TTC549 (cell line): ENCODE results near the gene CACNA2D3.

Experiments
- FAIRE-seq: peaks from 2 replicates; lab custom pipeline; 2012; peaks lifted over from hg19 to GRCh38; lab: Jason Lieb, UNC

CACNA2D3 gene

DNA sequence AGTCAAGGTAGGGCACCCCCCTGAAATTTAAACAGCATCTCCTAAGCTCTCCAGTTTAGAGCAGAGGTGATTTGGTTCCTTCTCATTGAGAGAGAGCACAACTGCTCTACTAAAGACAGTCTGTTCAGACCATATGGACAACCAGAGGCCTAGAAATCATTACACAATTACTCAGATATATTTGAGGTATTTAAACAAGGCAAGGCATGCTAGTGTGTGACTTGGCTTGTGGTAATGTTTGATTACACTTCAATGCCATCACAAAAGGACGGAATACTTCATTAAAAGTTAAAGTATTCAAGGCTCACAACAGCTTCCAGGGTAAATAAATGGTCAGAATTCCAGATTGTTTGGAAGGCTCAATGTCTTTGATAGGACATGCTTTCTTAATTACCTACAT lies 695.3 kb downstream of the CACNA2D3 start:
- no peak for FAIRE-seq

DNA sequence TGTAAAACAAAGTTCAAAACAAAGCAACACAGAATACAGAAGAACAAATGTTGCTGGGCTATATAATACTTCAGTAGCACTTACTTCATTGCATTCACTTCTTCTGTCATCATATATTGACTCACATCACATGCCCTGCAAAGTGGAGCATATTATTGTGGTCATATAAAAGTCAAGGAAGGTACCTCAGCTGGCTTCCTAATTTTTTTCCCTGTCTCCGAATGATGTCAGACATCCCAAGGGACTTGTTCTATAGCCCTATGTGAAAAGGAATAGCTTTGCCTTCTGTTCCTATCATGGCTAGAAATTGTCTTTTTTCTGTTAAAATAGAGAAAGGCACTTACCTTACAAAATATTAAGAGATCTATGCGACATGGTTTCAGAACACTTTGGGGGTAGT lies 696.1 kb downstream of the CACNA2D3 start:
- no peak for FAIRE-seq

DNA sequence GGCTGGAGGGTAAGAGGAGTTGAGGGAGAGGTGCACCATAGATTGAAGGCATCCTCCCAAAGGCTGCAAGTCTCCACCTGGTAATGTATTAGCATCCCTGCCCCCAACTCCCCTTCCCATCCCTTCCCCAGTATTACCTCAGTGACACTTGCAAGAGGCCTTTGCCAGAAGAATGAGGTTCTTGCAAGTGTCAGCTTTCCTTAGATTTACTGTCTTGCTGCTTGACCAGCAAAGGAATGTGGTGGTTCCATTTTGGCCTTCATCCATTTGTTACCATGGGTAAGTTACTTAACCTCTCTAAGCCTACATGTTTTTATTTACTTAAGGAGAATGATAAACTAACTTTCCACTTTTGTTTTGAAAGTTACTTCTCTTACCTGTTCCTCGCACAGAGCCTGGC lies 696.6 kb downstream of the CACNA2D3 start:
- FAIRE-seq = no peak

DNA sequence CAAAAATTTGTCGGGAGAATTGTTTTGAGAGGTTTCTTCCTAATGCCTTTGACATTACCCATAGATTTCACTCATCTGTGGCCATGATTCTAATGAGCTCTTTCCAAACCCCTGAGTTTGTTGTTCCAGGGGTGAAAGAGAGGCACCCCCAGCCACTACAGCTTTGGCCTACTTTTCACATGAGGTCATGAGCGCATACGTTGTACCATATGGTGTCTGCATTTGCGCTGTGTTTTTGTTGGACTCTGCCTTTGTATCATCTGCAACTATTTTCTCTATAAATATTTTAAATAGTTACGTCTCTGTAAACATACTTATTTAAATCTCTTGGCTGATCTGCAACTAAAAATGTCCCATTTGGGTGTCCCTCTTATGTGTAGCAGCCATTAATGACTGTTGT lies 697.6 kb downstream of the CACNA2D3 start:
- no peak for FAIRE-seq

DNA sequence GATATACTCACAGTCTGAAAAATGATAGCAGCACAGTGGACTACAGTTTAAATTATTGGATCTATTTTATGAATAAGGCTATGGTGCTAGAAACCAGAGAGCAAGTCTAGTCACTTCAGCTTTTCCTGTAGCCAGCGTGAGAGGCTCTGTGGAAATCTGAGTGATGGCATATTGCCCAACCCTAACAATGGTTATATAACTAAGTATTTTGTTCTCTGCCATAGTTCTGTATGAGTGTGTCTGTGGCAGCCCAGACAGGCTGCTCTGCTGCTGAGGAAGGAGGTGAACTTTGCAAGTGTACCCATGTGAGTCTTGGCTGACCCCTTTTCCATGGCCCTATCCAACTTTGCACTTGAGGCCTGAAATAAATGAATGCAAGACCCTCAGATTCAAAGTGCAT lies 699.9 kb downstream of the CACNA2D3 start:
- FAIRE-seq = no peak

DNA sequence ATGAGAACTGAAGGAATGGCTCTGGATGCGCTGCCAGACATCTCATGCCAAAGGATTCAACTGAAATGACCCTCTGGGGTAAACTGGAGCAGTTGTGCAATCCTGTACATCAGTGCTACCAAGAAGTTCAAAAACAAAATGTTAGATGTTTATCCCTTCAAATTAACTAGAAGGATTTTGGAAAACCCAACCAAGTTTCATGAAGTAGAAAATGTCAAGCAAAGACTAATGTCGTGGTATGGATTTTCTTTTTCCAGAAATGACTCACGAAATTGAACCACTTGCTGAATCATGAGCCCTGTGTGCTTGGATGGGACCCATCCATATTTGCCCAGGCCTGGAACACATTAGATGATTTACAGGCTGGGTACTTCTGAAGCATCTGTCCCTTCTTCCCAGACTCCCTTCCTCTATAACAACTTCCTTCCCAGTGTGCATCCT lies 703.9 kb downstream of the CACNA2D3 start:
- FAIRE-seq = no peak

DNA sequence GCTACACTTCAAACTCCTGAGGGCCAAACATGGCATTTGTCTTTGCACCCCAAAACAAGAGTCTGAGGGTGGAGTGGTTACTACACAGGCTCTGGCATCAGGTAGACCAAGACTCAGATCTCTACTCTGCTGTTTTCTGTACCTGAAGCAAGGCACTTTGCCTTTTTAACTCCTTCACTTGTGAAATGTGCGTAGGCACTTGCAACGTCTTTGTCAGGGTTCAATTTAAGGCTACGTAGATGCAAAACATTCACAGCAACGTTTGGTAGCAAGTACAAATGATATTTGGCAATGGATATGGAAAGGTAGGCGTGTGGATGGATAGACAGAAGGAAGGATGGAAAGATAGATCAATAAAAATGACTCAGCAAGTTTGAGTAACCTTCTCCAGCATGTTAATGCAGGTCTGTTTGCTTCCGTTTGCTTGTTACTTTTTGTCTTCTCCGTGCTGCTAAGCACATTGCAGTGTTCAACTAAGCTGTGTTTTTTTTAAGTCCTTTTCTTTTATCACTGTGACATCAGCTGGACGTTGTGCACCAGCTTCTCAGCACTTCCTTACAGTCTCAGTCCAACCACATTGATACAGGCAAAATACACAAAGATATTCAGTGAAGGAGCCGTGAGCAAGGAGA lies 704.8 kb downstream of the CACNA2D3 start:
- FAIRE-seq = no peak

DNA sequence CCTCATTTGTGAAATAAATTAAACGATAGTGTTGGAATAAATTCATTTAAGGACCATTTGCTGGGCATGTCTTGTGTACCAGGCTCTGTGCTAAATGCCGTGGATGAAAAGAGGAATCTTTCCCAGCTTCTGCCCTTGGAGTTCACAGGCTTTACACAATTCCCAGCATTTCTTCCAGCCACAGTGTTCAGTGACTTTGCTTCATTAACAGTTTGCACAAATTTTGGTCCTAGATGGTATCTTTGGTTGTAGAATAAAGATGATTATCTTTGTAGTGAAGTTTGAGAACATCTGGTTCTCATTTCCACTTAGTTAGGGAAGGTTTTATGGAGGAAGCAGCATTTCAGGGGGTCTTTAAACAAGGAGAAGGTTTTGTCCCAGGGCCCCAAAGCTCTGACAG lies 705.4 kb downstream of the CACNA2D3 start:
- FAIRE-seq = no peak

DNA sequence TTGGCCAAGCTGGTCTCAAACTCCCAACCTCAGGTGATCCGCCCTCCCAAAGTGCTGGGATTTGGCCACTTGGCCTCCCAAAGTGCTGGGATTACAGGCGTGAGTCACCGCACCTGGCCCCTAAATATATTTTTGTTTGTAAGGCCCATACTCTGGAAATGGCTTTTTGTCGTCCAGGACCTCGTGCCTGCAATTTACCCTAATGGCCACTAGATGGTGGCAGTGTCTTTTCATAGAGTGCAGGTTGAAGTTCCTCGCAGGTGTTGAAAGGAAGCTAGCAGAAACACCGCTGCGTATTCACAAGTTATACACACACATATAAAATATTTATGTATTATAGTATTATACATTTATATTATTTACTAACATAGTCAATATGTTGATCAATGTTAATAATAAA lies 708.3 kb downstream of the CACNA2D3 start:
- no peak for FAIRE-seq

DNA sequence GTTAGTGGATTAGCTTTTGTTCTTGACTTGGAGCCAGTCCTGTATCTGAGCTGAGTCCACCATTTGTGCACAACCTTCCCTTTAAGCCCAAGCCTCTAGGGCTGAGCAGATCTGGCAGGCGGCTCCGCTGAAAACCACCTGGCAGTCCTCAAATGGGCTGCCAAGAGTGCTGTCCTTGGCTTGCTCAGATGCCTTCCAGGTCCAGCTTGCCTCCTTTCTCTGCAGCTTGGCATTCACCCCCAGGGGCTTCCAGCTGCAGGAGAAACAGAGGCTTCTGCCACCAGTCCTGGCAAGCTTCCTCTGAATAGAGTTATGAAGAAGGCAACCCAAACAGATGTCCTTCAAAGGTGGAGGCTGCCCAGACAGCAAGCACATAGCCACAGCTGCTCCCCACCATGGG lies 708.8 kb downstream of the CACNA2D3 start:
- FAIRE-seq = no peak

DNA sequence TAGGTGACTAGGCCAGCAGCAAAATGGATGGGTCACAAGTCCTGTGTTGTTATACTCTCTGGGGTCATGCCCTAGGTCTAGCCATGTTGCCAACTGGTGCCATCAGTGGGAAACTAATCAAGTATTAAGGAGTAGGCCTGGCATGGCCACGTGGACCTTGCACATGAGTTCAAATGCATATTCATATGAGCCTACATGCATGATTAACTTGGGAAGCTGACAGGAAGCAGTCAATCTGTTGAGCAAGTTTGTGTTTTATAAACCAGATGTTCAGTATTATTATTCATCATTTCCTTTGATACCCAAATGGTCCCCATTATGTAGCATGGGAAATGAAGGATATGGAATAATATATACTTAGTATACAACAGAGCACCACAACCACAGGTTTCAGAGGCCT lies 710.5 kb downstream of the CACNA2D3 start:
- no peak for FAIRE-seq

DNA sequence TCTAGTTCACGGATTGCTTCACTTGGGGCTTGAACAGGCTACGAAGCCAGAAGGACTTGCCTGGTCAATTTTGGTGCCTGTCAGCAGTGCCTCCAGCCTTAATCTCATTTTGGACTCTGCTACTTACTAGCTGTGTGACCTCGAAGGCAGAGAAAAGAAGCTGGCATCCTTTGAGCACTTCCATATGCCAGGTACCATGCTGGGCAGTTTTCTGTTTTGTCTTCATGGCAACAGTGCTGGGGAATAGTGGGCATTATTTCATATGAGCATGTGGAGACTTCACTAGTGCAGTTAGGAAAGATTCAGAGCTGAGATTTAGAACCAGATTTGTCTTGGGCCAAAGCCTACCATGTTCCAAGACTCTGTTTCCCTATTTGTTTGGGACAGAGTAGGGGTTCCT lies 713.3 kb downstream of the CACNA2D3 start:
- no peak for FAIRE-seq

DNA sequence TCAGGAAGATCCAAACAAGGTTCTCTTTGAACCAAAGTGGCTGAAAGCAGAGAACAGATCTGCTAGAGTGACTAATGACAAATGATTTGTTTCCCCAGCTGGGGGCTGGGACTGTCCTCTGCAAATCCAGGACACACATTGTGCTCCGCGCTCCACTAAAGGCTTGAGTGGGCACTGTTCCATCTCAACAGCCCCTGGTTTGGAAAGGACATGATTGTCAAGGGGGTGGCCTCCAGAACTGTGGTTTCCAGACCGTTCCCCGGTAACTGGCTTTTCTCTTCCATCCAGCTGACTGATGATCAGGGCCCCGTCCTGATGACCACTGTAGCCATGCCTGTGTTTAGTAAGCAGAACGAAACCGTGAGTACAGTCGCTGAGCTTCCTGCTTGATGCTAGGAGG lies 714.5 kb downstream of the CACNA2D3 start:
- no peak for FAIRE-seq

DNA sequence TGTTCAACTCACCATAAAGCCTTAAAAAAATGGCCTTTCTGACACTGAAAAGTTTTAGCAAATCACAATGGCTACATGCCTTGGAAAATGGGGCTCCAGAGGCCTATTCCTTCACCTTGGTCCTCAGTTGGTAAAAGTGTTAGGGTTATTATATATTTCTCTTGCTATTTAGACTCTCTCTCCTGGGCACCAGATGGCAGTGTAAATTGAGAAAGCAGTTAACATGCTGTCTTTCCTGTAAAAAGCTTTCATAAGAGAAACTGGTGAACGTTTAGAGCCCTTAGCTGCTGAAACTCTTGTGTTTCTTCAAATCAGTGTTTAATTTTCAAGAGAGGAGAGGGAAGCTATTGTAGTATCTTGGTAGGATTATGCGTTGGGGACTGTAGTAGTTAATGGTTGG lies 715.6 kb downstream of the CACNA2D3 start:
- no peak for FAIRE-seq

DNA sequence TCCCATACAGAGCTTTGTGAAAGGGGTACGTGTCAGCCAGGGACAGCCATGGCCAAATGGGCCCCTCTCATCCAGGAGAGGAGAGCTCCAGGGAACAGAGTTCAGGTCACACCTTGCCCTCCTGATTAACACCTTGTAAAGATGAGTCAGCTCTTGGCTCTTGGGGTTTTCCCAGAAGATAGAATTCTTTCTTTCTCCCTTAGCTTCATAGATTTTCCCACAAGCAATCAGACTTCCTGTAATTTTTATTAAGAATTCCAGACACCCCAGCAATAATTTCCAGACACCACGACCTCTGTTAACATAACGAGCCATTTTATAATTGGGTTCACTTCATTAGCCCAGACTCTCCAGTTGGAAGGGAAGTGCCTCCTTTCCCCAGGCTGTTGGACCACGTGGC lies 719.1 kb downstream of the CACNA2D3 start:
- no peak for FAIRE-seq

DNA sequence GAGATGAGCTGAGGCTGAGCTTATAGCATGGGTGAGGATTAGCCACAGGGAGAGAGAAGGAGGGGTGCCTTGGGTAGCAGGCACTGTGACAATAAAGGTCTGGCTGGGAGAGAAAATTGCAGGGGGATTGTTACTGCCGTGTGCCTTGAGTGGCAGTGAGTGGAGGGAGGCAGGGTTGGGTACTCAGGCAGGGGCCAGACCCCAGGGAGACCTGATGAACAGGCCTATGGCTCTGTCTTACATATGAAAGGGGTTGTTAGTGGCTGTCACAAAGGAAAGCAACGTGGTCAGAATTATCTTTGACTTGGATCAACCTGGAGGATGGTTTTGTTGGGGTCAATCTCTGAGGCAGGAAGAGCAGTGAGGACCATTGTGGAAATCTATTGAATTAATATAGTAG lies 721.0 kb downstream of the CACNA2D3 start:
- no peak for FAIRE-seq

DNA sequence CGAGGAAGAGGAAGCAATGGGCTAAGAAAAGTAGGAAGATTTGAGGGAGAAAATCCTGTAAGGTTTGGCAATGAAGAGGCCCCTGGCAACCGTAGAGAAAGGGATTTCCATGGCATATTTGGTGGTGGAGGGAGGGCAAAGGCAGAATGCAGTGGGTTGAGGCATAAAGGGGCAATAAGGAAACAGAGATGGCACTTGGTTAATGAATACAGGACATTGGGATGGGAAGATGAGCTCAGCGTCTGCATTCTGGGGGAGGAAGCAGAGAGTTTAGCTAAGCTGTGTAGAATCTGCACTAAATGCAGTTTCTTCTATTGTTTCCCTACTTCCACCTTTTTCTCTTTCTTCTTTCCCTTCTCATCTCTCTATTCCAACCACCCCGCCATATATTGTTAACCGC lies 721.9 kb downstream of the CACNA2D3 start:
- no peak for FAIRE-seq

DNA sequence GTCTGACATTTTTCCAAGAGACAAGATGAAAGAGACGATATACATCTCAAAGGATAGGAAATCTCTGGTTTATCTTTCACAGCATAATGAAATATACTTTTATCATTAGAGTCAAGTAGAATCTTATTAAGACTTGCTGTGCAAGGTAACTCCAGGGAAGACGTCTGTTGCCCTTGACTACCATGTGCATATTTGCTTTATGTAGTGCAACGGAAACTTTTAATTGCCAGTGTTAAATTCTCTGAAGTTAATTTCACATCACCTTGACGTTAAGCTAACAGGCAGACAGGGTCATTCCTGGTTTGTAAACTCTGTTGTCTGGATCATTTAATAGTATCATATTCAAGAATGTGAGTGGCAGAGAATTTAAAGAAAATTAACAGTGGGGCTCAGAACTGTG lies 722.7 kb downstream of the CACNA2D3 start:
- FAIRE-seq = no peak

DNA sequence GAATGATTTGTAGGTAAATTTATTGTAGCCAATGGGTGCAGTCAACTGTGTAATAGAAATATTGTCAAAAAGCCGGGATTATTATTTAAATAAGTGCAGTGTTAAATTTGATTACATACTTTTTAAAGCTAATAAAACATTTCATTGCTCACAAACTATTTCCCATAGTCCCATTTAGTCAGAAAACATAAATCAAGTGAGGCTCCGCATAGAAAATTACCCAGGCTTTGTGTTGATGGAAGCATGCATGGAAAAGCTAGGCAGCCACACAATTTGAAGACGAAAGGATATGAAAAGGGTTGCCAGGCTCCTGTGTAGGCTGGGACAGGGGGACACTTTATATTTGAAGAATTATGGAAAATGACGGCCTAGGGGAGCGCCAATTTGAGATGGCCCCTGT lies 723.2 kb downstream of the CACNA2D3 start:
- no peak for FAIRE-seq

DNA sequence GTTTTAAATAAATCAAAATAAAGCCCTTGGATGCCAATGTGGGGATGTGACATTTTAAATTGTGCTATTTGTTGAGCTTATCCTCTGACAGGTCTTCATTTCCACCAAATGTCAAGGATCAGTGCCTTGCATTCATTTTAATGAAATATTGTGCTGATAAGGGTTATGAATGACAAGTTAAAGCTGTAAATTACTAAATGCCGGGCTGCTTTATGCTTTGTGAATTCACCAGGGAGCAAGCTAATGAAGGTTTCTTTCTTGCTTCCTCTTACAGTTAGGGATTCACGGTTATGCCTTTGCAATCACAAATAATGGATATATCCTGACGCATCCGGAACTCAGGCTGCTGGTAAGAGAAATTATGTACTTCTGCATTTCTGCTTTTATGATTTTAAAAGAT lies 723.8 kb downstream of the CACNA2D3 start:
- no peak for FAIRE-seq

DNA sequence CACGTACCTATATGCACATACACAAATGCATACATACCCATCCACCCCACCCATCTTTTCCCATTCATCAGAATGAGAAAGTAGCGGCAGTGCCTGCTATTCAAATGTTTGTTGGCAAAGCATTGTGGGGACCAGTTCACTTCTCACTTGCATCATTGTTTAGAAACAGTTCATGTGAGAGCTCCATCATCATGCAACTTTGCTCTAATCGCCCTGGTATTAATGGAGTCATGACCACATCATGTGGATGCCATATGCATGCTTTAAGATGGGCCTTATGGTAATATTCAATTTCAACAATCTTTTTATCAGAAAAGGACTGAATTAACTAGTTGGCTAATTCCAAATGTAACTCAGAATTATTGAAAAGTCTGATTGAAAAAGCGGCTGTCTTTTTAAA lies 725.0 kb downstream of the CACNA2D3 start:
- FAIRE-seq = no peak

DNA sequence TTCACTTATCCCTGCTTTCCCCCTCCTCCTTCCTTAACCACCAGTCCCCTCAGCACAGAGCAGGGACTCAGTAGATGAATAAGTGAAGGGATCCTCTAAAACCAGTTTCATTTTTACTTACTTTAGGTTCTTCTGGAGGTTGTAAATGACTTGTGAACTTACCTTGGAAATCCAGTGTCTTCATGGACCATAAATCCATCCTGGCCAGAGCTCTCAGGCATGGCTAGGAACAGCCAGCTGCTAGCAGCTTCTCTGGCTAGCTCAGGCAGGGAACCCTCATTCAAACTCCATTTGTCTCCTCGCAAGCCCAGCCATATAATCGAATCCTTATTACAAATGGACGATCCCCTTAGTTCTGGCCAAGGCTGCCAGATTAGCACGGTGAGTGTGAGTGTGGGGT lies 727.0 kb downstream of the CACNA2D3 start:
- FAIRE-seq = no peak

DNA sequence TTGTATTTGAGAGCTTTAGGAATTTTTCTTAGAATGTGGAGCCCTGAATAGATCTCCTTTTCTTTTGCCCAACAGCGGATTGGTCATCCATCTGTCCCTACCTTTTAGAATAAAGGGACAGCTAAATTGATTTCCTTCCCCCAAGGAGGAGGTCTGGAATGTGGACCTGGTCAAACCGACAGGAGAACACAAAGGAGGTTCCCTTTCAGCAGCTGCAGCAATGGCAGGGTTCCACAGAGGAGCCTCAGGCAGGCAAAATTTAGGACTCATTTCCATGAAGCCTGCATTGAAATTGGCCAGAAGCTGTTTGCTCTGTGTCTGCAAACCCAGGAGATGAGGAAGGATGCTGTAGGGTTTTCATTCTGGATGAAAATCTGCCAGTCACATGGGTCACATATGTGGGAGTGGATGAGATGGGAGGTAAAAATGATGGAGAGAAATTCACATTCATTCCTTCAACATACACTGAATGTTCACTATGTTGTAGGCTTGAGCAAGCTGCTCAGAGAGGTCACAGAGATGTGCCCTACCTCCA lies 728.2 kb downstream of the CACNA2D3 start:
- FAIRE-seq = no peak

DNA sequence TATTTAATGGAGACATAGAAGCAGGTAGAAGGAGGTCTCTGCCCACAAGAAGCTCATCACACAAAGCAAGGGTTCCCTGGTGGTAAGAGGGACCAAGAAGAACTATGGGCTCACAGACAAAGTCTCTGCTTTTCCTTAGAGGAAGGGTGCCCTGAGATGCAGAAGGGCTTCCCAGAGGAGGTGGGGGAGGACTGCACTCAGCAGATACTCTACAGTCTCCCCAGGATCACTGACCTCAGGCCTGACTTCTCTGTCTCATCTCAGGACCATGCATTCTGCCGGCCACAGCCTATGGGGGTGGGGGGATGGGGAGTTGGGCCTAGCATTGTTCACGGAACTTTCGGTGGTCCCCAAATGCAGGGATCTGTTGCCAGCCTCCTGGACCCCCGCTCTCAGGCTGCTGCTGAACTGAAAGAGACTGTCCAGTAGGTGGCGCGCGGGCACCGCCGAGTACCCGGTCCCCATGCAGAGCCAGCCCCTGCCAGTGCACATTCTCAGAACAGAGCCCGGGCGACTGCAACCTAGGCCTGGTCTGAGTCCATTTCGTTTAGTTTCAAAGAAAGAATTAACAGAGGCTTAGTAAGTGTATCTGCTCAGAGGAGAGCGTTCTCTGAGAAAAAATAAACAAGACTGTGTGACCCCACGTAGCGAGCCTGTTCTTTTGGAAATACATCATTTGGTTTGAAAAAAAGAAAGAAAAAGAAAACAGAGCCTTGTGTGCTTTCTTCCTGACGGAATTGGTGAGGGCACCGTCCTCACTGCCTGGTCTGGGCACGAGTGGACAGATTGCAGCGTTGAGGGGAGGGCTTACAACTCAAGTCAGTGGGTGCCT lies 731.4 kb downstream of the CACNA2D3 start:
- FAIRE-seq = no peak
